T-helper 2 cell (primary cell): ENCODE data around the gene WDR62.
"Not testable (repeated sequence)": the region's sequence is repeated elsewhere in the genome, so short reads cannot be mapped to it uniquely, and the experiment has no call there.

ENCODE experiments used
- DNase-seq, 5 experiments: peaks; one replicate each; pipeline versions ENCODE4 v3.0.0 to v3.0.0-alpha.2; 2012 to 2022

Gene WDR62

GRCh38 chr19:36040495-36040894 is 14.2 kb upstream of the WDR62 start:
- no peak for DNase-seq

DNA sequence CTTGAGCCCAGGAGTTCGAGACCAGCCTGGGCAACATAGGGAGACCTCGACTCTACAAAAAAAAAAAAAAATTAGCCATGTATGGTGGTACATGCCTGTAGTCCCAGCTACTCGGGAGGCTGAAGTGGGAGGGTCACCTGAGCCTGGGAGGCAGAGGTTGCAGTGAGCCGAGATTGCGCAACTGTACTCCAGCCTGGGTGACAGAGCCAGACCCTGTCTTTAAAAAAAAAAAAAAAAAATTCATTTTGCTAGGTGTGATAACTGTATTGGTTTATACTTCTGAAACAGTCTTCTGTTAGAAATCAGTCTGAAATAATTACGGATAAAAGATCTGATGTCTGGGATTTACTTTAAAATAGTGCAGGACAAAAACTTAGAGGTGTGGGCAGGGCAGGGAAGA is 13.6 kb upstream of the WDR62 start:
- DNase-seq, result not testable (repeated sequence)

DNA sequence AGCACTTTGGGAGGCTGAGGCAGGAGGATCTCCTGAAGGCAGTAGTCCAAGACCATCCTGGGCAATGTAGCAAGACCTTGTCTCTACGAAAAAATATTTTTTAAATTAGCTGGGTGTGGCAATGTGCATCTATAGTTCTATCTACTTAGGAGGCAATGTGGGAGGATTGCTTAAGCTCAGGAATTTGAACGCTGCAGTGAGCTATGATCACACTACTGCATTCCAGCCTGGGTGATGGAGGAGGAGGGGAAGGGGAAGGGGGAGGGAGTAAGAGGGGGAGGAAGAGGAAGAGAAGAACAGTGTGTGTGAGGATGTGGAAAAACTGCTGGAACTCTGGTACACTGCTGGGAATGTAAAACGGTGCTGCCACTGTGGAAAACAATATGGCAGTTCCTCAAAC is 12.9 kb upstream of the WDR62 start:
- DNase-seq, result no peak

GRCh38 chr19:36043952-36044351 is 10.7 kb upstream of the WDR62 start:
- DNase-seq, result no peak

- no peak for DNase-seq
Observed at GRCh38 chr19:36046443-36047050, 8.2 kb upstream of the WDR62 start.

GRCh38 chr19:36047835-36048234 is 6.9 kb upstream of the WDR62 start:
- no peak for DNase-seq

DNA sequence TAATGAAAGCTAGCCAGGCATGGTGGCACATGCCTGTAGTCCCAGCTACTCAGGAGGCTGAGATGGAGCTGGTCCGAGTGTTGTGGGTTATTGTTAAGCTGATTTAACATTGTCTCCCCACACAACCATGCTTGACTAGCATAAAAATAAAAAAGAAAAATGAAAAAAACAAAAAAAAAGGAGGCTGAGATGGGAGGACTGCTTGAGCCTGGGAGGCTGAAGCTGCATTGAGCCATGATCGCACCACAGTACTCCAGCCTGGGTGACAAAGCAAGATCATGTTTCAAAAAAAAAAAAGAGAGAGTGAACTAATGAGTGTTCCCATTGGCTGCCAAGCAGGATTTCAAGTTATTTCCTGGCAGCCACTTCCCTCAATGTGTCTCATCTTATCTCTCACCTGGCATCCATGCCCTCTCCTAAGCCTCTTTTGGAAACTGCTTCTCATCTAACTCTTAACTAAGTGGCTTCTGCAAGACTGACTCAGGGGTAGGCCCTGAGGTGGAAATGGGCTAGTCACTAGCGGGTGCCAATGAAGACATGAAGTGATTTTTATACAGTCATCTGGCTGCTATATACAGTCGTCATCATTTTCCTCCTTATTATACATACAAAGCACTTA is 5.5 kb upstream of the WDR62 start:
- DNase-seq, result no peak

GRCh38 chr19:36051236-36051635 is 3.5 kb upstream of the WDR62 start:
- no peak for DNase-seq

- DNase-seq, result no peak
Observed at GRCh38 chr19:36051637-36052036, 3.1 kb upstream of the WDR62 start.

GRCh38 chr19:36054119-36054732 is 471 bp upstream of the WDR62 start, which contains the start of gene THAP8:
Gene THAP8, minus strand, starts transcription at chr19:36054285. Its CDS starts 68 bp downstream, at chr19:36054217.
- DNase-seq, result peak; percentile 99 to 100 (median 100)

GRCh38 chr19:36058481-36059179 is 3.9 kb downstream of the WDR62 start:
- no peak for DNase-seq

GRCh38 chr19:36059180-36059910 is 4.6 kb downstream of the WDR62 start:
- no peak for DNase-seq

DNA sequence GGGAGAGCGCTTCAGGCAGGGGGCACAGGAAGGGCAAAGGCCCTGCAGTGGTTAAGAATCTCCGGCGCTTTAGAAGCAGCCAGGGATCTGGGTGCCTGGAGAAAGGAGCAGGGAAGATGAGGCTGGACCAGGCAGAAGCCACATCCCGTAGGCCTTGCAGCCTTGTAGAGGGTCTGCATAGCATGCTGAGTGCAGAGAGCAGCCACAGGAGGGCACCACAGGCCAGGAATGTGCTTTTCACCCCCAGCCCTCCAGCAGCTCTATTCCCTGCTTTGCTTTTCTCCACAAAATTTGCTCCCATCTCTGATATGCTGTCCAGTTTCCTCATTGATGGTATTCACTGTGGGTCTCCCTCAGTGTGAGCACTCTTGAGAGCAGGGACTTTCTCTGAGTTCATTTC is 5.7 kb downstream of the WDR62 start:
- peak in 1 of 5 experiments; percentile 22 for DNase-seq

GRCh38 chr19:36061367-36061766 is 6.7 kb downstream of the WDR62 start:
- DNase-seq, result no peak

GRCh38 chr19:36064826-36065225 is 10.1 kb downstream of the WDR62 start:
- no peak for DNase-seq

DNA sequence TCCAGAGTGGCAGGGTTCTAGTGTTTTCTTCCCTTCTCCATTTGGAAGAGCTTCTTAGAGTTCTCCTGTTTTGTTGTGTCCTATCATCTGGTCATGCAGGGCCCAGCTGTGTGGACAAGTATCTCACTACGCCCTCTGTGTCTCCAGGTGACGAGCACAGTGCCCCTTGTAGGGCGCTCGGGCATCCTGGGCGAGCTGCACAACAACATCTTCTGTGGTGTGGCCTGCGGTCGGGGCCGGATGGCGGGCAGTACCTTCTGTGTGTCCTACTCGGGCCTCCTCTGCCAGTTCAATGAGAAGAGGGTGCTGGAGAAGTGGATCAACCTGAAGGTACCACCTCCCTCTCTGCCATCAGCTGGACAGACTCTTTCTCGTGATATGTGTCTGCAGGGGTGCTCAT is 13.0 kb downstream of the WDR62 start:
- DNase-seq, result no peak

GRCh38 chr19:36068810-36069499 is 14.3 kb downstream of the WDR62 start:
- not testable (repeated sequence) for DNase-seq

GRCh38 chr19:36072081-36072480 is 17.4 kb downstream of the WDR62 start:
- DNase-seq, result no peak

GRCh38 chr19:36073121-36073876 is 18.6 kb downstream of the WDR62 start:
- no peak for DNase-seq

DNA sequence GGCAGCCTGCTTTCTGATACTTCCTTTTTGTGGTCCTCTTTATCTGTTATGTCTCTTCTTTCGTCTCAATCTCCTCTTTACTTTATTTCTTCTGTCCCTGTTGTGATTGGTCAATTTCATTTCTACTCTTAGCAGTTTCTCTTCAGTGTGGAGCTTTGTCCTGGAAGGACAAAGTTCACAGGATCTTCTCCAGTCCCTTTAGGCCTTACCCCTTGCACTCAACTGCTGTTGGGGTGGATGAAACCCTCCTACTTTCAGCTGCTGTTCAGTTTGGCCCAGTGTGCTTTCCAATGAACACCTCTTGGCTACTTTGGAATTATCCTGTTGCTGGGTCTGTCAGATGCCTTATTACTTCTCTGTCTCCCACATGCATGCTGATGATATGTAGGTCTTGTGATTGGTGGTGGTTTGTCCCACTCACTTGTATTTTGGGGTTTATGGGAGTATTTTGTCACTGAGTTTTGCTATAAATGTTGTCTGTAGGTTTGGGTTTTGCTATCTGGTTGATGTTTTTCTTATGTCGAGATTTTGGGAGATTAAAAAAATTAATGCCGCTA is 24.8 kb downstream of the WDR62 start:
- no peak for DNase-seq

DNA sequence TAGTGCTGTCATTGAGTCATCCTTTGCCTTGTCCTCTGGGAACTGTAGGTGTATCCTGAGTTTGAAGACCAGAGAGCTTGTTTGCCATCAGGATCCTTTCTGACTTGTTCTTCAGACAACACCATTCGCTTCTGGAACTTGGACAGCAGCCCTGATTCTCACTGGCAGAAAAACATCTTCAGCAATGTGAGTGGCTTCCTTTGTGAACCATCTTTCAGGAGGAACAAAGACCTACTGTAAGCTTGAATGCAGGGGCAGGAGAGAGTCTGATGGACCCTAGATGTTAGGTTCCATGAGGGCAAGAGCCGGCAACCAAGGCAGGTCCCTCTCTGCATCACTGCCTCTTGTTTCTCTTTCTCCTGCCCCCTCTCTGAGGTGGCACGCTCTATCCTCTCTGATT is 26.7 kb downstream of the WDR62 start:
- no peak for DNase-seq
